Keratinocyte (primary cell): ENCODE data around the gene SLC7A5.

Experiments used
- CTCF ChIP-seq, 3 experiments: IDR thresholded peaks in 1 of 3; conservative IDR thresholded peaks in 1 of 3; optimal IDR thresholded peaks in 1 of 3; 2 replicates in 2 of 3; 3 replicates in 1 of 3; pipeline versions ENCODE3 to v1.5.1; 2011; ENCODE audit warnings: low read length in 3 of 3, mild to moderate bottlenecking in 3 of 3, moderate library complexity in 2 of 3, control low read depth in 1 of 3, inconsistent platforms in 1 of 3; ENCODE audit not compliant: insufficient read depth in 2 of 3; ENCODE audit errors: extremely low read depth in 1 of 3
- EZH2 ChIP-seq: IDR thresholded peaks from one replicate; pipeline ENCODE4 v1.6.1; 2012; ENCODE audit warnings: inconsistent platforms, mild to moderate bottlenecking, low read length, moderate library complexity

- no peak for TF ChIP-seq CTCF (optimal IDR thresholded peaks at IDR 0.05 in 1 of 3, IDR thresholded peaks at IDR 0.05 in 1 of 3, conservative IDR thresholded peaks at IDR 0.05 in 1 of 3; ENCODE audit: extremely low read depth in 1 of 3, insufficient read depth in 2 of 3, low read length in 3 of 3)
- TF ChIP-seq EZH2 = no peak
Observed at GRCh38 chr16:87845807-87846619, 23.3 kb downstream of the SLC7A5 start.
